Left lung (tissue), 10 donors: ENCODE data around the gene SRP68. TPM values are rescaled to one million over a fixed set of nuclear protein-coding genes. Genes with fewer than 3 reads are reported as not detected.

ENCODE experiments used
- ATAC-seq: fragments of 200-7000 bp; cut with Tn5 transposase; one replicate; pipeline ENCODE4 v1.9.1; 2020; ENCODE audit warnings: moderate library complexity
- DNase-seq, 4 donors: peaks; one replicate each; pipeline ENCODE4 v3.0.0-alpha.2; 2013 to 2020
- H3K27ac ChIP-seq, 2 donors: fragments of 200-600 bp; sonication (generic) in 1 of 2; one replicate each; pipeline versions ENCODE4 v1.5.0 to v1.8.0; 2020 to 2021
- H3K27me3 ChIP-seq, 2 donors: fragments of 200-600 bp; sonication (generic) in 1 of 2; one replicate each; pipeline versions ENCODE4 v1.5.0 to v1.8.0; 2020 to 2021
- H3K36me3 ChIP-seq, 2 donors: fragments of 200-600 bp; sonication (generic) in 1 of 2; one replicate each; pipeline versions ENCODE4 v1.5.0 to v1.8.0; 2020 to 2021
- H3K4me1 ChIP-seq, 2 donors: fragments of 200-600 bp; one replicate each; pipeline ENCODE4 v1.8.0; 2021
- H3K4me3 ChIP-seq, 2 donors: fragments of 200-600 bp; sonication (generic) in 1 of 2; one replicate each; pipeline versions ENCODE4 v1.5.0 to v1.8.0; 2020 to 2021; ENCODE audit warnings: mild to moderate bottlenecking in 1 of 2
- H3K9me3 ChIP-seq, 2 donors: fragments of 200-600 bp; sonication (generic) in 1 of 2; one replicate each; pipeline versions ENCODE4 v1.5.0 to v1.8.0; 2020 to 2021
- CTCF ChIP-seq, 2 donors: fragments of 200-600 bp; sonication (generic) in 1 of 2; IDR thresholded peaks; one replicate each; pipeline versions ENCODE4 v1.5.0 to v1.8.0; 2021; ENCODE audit warnings: antibody characterized with exemption in 2 of 2
- intact Hi-C, 2 donors: fragments of 100-400 bp; cut with DNase I; formaldehyde crosslinking; loops; one replicate each; pipeline versions ENCODE4 v1.11.2 to v1.14.2; 2022
- polyA plus RNA-seq, 6 donors: library from polyadenylated mRNA; unstranded; fragments of 120-200 nt; gene quantifications; one replicate each; pipeline ENCODE4 v1.2.1, GENCODE V29; 2013; ENCODE audit not compliant: insufficient read length in 6 of 6
- total RNA-seq, 2 donors: library from RNA; stranded (reverse); fragmentation: NEBNext Ultra II Directional; extraction: Animal tissue kit (Norgen Biotek cat#: 25700); gene quantifications; one replicate each; pipeline ENCODE4 v1.2.1, GENCODE V29; 2021
- donor health status: DM: no; HTN: yes; CAD: no.
- donor health status: DM: no; HTN: no; CAD: no.

The SRP68 gene
- total and polyA plus RNA-seq, 8 donors, result 61.0 to 104 (median 97.8) TPM

GRCh38 chr17:76005263-76006149 lies 66.8 kb downstream of the SRP68 start:
- H3K9me3 ChIP-seq, result no peaks in the 10 kb centered on the region
- ATAC-seq, result peak; percentile 69
- H3K4me3 ChIP-seq, result no peak overlapping the region
- H3K36me3 ChIP-seq, result peaks cover 0 to 69% of the 10 kb centered on the region in 2 donors
- DNase-seq, result peak; percentile 72 to 84 (median 76)
- intact Hi-C loops, result no loop called here
- H3K4me1 ChIP-seq, result peaks cover 0 to 4% of the 10 kb centered on the region in 2 donors
- no peak overlapping the region for H3K27ac ChIP-seq
- TF ChIP-seq CTCF (IDR thresholded peaks at IDR 0.05), result peak; percentile 73
- no peaks in the 10 kb centered on the region for H3K27me3 ChIP-seq

GRCh38 chr17:76004750-76005262 lies 67.5 kb downstream of the SRP68 start:
- H3K27ac ChIP-seq, result no peak overlapping the region
- H3K9me3 ChIP-seq, result no peaks in the 10 kb centered on the region
- H3K36me3 ChIP-seq, result peaks cover 0 to 70% of the 10 kb centered on the region in 2 donors
- intact Hi-C loops, result loop anchor here in 1 of 2 donors (5.0 kb wide), 1 partner anchor 98 kb away; no protein-coding TSS in a partner anchor
- peaks cover 0 to 4% of the 10 kb centered on the region in 2 donors for H3K4me1 ChIP-seq
- DNase-seq (no peak), ATAC-seq (no peak)
- H3K27me3 ChIP-seq, result no peaks in the 10 kb centered on the region
- H3K4me3 ChIP-seq, result no peak overlapping the region
- TF ChIP-seq CTCF (IDR thresholded peaks at IDR 0.05), result no peak

- H3K9me3 ChIP-seq, result no peaks in the 10 kb centered on the region
- no peak for ATAC-seq
- intact Hi-C loops, result loop anchor here in 1 of 2 donors (5.0 kb wide), 1 partner anchor 97 kb away; no protein-coding TSS in a partner anchor
- H3K4me1 ChIP-seq, result peaks cover 0 to 4% of the 10 kb centered on the region in 2 donors
- H3K27ac ChIP-seq, result no peak overlapping the region
- no peak for DNase-seq
- TF ChIP-seq CTCF (IDR thresholded peaks at IDR 0.05), result no peak
- H3K4me3 ChIP-seq, result no peak overlapping the region
- peaks cover 0 to 61% of the 10 kb centered on the region in 2 donors for H3K36me3 ChIP-seq
- H3K27me3 ChIP-seq, result no peaks in the 10 kb centered on the region
These were observed 68.4 kb downstream of the SRP68 start for GRCh38 chr17:76003915-76004314.

GRCh38 chr17:76002100-76002499 lies 70.2 kb downstream of the SRP68 start:
- intact Hi-C loops, result loop anchor here in 1 of 2 donors (5.0 kb wide), 1 partner anchor 95 kb away; no protein-coding TSS in a partner anchor

More at GRCh38 chr17:76002100-76002499, 70.2 kb downstream of the SRP68 start:
- DNase-seq, result no peak
- Histone ChIP-seq H3K9me3 (no peaks in the 10 kb centered on the region), H3K4me3 (no peak overlapping the region), H3K4me1 (peaks cover 3 to 19% of the 10 kb centered on the region in 2 donors), H3K27ac (no peak overlapping the region), H3K27me3 (no peaks in the 10 kb centered on the region), H3K36me3 (peaks cover 0 to 49% of the 10 kb centered on the region in 2 donors)
- ATAC-seq, result no peak
- no peak for TF ChIP-seq CTCF (IDR thresholded peaks at IDR 0.05)
